Aorta (tissue), 5 donors: ENCODE data around the gene ERC2. TPM values are rescaled to one million over a fixed set of nuclear protein-coding genes. Genes with fewer than 3 reads are reported as not detected.

Source experiments
- ATAC-seq: fragments of 200-7000 bp; cut with Tn5 transposase; one replicate; pipeline ENCODE4 v1.9.1; 2022; ENCODE audit warnings: moderate library complexity; ENCODE audit not compliant: low FRiP score
- DNase-seq, 2 donors: peaks; one replicate each; pipeline ENCODE4 v3.0.0-alpha.2; 2020
- H3K27ac ChIP-seq, 2 donors: one replicate each; pipeline ENCODE4 v1.5.1; 2013; ENCODE audit warnings: low read length in 2 of 2, mild to moderate bottlenecking in 2 of 2, moderate library complexity in 2 of 2, control low read depth in 1 of 2, inconsistent platforms in 1 of 2, low read depth in 1 of 2
- H3K27me3 ChIP-seq, 2 donors: one replicate each; pipeline ENCODE4 v1.6.1; 2013; ENCODE audit warnings: control low read depth in 1 of 2, low read length in 1 of 2, mild to moderate bottlenecking in 1 of 2, moderate library complexity in 1 of 2; ENCODE audit not compliant: insufficient read depth in 2 of 2, control insufficient read depth in 1 of 2
- H3K36me3 ChIP-seq, 2 donors: one replicate each; pipeline ENCODE4 v1.6.1; 2013; ENCODE audit warnings: control low read depth in 1 of 2, low read length in 1 of 2, mild to moderate bottlenecking in 1 of 2; ENCODE audit not compliant: insufficient read depth in 2 of 2, control insufficient read depth in 1 of 2
- H3K4me1 ChIP-seq, 2 donors: one replicate each; pipeline ENCODE4 v1.6.1; 2013; ENCODE audit warnings: low read length in 2 of 2, control low read depth in 1 of 2, mild to moderate bottlenecking in 1 of 2, moderate library complexity in 1 of 2; ENCODE audit not compliant: insufficient read depth in 2 of 2, control insufficient read depth in 1 of 2
- H3K4me3 ChIP-seq, 2 donors: one replicate each; pipeline ENCODE4 v1.5.1; 2013; ENCODE audit warnings: low read length in 2 of 2, control low read depth in 1 of 2, mild to moderate bottlenecking in 1 of 2
- H3K9me3 ChIP-seq: one replicate; pipeline ENCODE4 v1.6.1; 2013; ENCODE audit warnings: mild to moderate bottlenecking, low read length; ENCODE audit not compliant: control insufficient read depth
- whole genome bisulfite sequencing, 2 donors: extraction: QIAGEN DNeasy Blood & Tissue Kit; methylation state at CpG; one replicate each; pipeline ENCODE4 v1.1.7; 2013; 5-methylcytosine and 5-hydroxymethylcytosine counted together
- intact Hi-C, 2 donors: fragments of 100-400 bp; cut with DNase I; formaldehyde crosslinking; loops; one replicate each; pipeline versions ENCODE4 v1.14.2 to v1.15.0; 2022
- polyA plus RNA-seq, 2 donors: library from polyadenylated mRNA; stranded (reverse); fragments of 200-250 nt; gene quantifications; one replicate each; pipeline ENCODE4 v1.2.3, GENCODE V29; 2013
- total RNA-seq, 2 donors: library from RNA; stranded (reverse); fragmentation: NEBNext Ultra II Directional; extraction: Animal tissue kit (Norgen Biotek cat#: 25700); gene quantifications; one replicate each; pipeline ENCODE4 v1.2.1, GENCODE V29; 2021
- donor health status: healthy with polysubstance abuse.
- donor health status: Bipolar disorder and iron deficiency.
- donor health status: DM: no; HTN: no; CAD: no.
- donor health status: DM: no; HTN: no; CAD: no.
- donor health status: DM: yes; HTN: yes; CAD: no.

Gene ERC2
- total and polyA plus RNA-seq, 4 donors, result 0.27 to 0.55 TPM; not detected in 2

- no peak overlapping the region for H3K27ac ChIP-seq
- no peaks in the 10 kb centered on the region for H3K36me3 ChIP-seq
- no peaks in the 10 kb centered on the region for H3K4me1 ChIP-seq
- 94 to 97% methylated on average over 2 of the region's 2 CpGs for WGBS, 2 donors
- DNase-seq, result no peak
- H3K27me3 ChIP-seq, result no peaks in the 10 kb centered on the region
- no peak overlapping the region for H3K4me3 ChIP-seq
- ATAC-seq, result no peak
- peaks cover 3% of the 10 kb centered on the region for H3K9me3 ChIP-seq
- intact Hi-C loops, result loop anchor here in 1 of 2 donors (5.0 kb wide), 1 partner anchor 1370 kb away; no protein-coding TSS in a partner anchor
These were observed 146.4 kb downstream of the ERC2 start for GRCh38 chr3:56321892-56322291.

- DNase-seq (no peak), ATAC-seq (no peak)
- 60 to 67% methylated on average over 1 of the region's 1 CpG for WGBS, 2 donors
- H3K27ac ChIP-seq, result no peak overlapping the region
- no peaks in the 10 kb centered on the region for H3K4me1 ChIP-seq
- no peak overlapping the region for H3K4me3 ChIP-seq
- no peaks in the 10 kb centered on the region for H3K27me3 ChIP-seq
- peaks cover 2% of the 10 kb centered on the region for H3K9me3 ChIP-seq
- no peaks in the 10 kb centered on the region for H3K36me3 ChIP-seq
- intact Hi-C loops, result loop anchor here in 1 of 2 donors (5.0 kb wide), 1 partner anchor 1369 kb away; no protein-coding TSS in a partner anchor
These were observed 146.9 kb downstream of the ERC2 start for GRCh38 chr3:56321383-56321782.

GRCh38 chr3:56320883-56321282 is 147.4 kb downstream of the ERC2 start:
- Histone ChIP-seq H3K36me3 (no peaks in the 10 kb centered on the region), H3K4me3 (no peak overlapping the region), H3K4me1 (no peaks in the 10 kb centered on the region), H3K27ac (no peak overlapping the region), H3K9me3 (peaks cover 2% of the 10 kb centered on the region), H3K27me3 (no peaks in the 10 kb centered on the region)
- intact Hi-C loops, result loop anchor here in 1 of 2 donors (5.0 kb wide), 1 partner anchor 1369 kb away; no protein-coding TSS in a partner anchor
- no peak for DNase-seq
- no peak for ATAC-seq
- 83% methylated on average over 5 of the region's 5 CpGs for WGBS, 2 donors

GRCh38 chr3:56318891-56319290 is 149.4 kb downstream of the ERC2 start:
- Histone ChIP-seq H3K27ac (no peak overlapping the region), H3K4me1 (no peaks in the 10 kb centered on the region), H3K36me3 (no peaks in the 10 kb centered on the region), H3K9me3 (peaks cover 2% of the 10 kb centered on the region), H3K27me3 (no peaks in the 10 kb centered on the region), H3K4me3 (no peak overlapping the region)
- intact Hi-C loops, result no loop called here
- WGBS, 2 donors, result 79 to 83% methylated on average over 3 of the region's 3 CpGs
- ATAC-seq, result no peak
- no peak for DNase-seq

- intact Hi-C loops, result no loop called here
- Histone ChIP-seq H3K27me3 (no peaks in the 10 kb centered on the region), H3K9me3 (peaks cover 2% of the 10 kb centered on the region), H3K27ac (no peak overlapping the region), H3K4me1 (no peaks in the 10 kb centered on the region), H3K36me3 (no peaks in the 10 kb centered on the region), H3K4me3 (no peak overlapping the region)
- WGBS, 2 donors, result 89 to 93% methylated on average over 3 of the region's 3 CpGs
- ATAC-seq, result no peak
- no peak for DNase-seq
These were observed 151.3 kb downstream of the ERC2 start for GRCh38 chr3:56316944-56317343.

GRCh38 chr3:56314842-56315241 is 153.4 kb downstream of the ERC2 start:
- WGBS, 2 donors, result 16 to 21% methylated on average over 5 of the region's 5 CpGs
- intact Hi-C loops, result no loop called here
- H3K4me3 ChIP-seq, result no peak overlapping the region
- H3K9me3 ChIP-seq, result peaks cover 2% of the 10 kb centered on the region
- no peak for ATAC-seq
- H3K27me3 ChIP-seq, result no peaks in the 10 kb centered on the region
- H3K36me3 ChIP-seq, result no peaks in the 10 kb centered on the region
- no peak for DNase-seq
- H3K4me1 ChIP-seq, result no peaks in the 10 kb centered on the region
- no peak overlapping the region for H3K27ac ChIP-seq

- DNase-seq, result no peak
- H3K36me3 ChIP-seq, result no peaks in the 10 kb centered on the region
- 63 to 72% methylated on average over 3 of the region's 3 CpGs for whole genome bisulfite sequencing, 2 donors
- H3K4me1 ChIP-seq, result no peaks in the 10 kb centered on the region
- H3K9me3 ChIP-seq, result no peaks in the 10 kb centered on the region
- no peak overlapping the region for H3K4me3 ChIP-seq
- intact Hi-C loops, result no loop called here
- H3K27ac ChIP-seq, result no peak overlapping the region
- no peaks in the 10 kb centered on the region for H3K27me3 ChIP-seq
- ATAC-seq, result no peak
These were observed 158.8 kb downstream of the ERC2 start for GRCh38 chr3:56309465-56309864.

GRCh38 chr3:56308471-56308870 is 159.8 kb downstream of the ERC2 start:
- intact Hi-C loops, result no loop called here
- Histone ChIP-seq H3K36me3 (no peaks in the 10 kb centered on the region), H3K4me1 (no peaks in the 10 kb centered on the region), H3K9me3 (no peaks in the 10 kb centered on the region), H3K27ac (no peak overlapping the region), H3K4me3 (no peak overlapping the region), H3K27me3 (no peaks in the 10 kb centered on the region)
- WGBS, 2 donors, result 17 to 21% methylated on average over 2 of the region's 2 CpGs
- no peak for ATAC-seq
- DNase-seq, result no peak

GRCh38 chr3:56304069-56304468 is 164.2 kb downstream of the ERC2 start:
- no peaks in the 10 kb centered on the region for H3K36me3 ChIP-seq
- H3K9me3 ChIP-seq, result no peaks in the 10 kb centered on the region
- WGBS, 2 donors, result 62 to 73% methylated on average over 1 of the region's 1 CpG
- H3K4me3 ChIP-seq, result no peak overlapping the region
- H3K27me3 ChIP-seq, result no peaks in the 10 kb centered on the region
- no peak overlapping the region for H3K27ac ChIP-seq
- ATAC-seq, result no peak
- no peaks in the 10 kb centered on the region for H3K4me1 ChIP-seq
- intact Hi-C loops, result no loop called here
- no peak for DNase-seq
